ENCODE data around the gene DPP6.

DPP6 gene

DNA sequence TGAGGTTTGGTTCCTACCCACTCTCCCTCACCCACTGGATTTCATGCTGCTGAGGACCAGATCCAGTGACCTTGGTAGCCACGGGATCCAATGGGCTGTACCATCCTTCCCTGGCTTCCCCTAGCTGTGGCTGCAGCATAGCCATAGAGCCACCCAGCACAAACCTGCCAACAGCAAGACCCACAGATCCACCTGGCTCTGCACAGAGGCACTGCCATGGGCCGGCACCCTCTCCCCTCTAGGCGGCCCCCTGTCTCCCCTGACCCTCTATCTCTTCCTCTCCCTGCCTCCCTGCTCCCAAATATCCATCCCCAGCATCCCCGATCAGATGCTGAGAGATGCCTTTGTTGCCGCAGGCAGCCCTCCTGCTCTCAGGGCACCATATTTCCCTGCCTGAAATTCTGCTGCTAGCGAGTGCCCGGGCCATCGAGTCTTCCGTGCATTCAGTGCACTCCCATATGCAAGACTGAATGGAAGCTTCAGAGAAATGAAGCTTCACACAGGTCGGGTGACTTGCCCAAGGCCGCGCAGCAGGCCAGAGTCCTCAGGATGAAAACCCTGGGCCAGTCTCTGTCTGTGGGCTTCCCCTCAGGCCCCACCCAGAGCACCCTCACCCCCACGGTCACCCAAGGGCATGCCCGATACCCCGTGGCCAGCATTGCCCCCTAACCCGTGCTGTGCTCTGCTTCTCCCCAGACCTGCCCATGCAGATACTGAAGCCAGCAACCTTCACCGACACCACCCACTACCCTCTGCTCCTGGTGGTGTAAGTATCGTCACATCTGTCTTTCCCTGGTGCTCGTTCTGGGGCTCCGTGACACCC lies 819.9 kb downstream of the DPP6 start:
- DNase-seq: no peak

DNA sequence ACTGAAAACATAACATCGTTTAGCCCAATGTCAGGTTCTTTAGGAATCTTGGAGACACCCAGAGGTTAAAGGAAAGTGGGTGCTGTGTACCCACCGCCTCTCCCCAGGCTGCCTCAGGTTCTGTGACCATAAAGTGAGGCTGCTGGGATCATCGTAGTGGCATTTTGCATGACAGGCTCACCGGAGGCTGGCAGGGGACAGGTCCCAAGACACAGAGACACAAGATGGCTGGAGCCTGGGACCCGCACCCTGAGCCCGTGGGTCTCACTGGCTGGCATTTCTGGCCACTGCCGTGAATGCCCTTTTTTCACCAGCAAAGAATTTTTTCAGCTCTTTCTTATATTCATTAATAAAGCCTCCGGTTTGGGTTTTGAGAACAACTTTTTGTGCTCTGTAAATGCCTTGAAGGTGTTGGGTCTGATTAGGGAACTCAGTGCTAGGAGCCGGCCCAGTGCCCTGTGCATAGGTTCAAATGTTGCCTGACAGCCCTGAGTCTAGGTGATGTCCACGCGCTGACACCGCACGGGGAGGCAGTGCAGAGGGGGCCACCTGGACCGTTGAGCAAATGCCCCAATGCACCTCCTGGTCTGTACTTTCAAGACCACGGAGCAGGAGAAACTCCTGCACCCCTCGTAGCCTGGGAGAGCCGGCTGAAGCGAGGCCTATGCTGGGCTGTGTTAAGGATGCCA lies 820.8 kb downstream of the DPP6 start:
- no peak for DNase-seq

DNA sequence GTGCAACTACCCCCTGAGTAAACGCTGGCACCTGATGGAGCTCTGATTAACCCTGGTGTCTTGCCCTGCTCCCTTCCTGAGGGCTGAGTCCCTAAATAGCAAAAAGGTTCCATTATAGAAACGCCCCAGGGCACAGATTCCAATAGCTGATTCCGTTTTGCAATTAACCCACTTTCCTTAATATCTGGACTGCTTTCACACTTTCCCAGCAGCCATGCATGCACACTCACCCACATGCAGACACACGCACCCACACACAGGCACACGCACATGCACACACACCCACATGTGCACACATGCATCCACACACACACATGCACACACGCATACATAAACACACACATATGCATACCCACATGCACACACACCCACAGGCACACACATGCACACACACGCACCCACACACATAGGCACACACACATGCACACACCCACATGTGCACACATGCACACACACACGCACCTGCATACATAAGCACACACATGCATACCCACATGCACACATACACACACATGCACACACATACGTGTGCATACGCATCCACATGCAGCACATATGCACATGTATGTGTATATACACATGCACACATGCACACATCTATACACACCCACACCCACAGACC lies 821.4 kb downstream of the DPP6 start:
- DNase-seq: no peak

- no peak for DNase-seq
Measured at GRCh38 chr7:154874409-154875113, 822.4 kb downstream of the DPP6 start.

- DNase-seq: no peak
Measured at GRCh38 chr7:154875297-154875696, 823.1 kb downstream of the DPP6 start.

GRCh38 chr7:154876516-154876915 lies 824.3 kb downstream of the DPP6 start:
- no peak for DNase-seq

DNA sequence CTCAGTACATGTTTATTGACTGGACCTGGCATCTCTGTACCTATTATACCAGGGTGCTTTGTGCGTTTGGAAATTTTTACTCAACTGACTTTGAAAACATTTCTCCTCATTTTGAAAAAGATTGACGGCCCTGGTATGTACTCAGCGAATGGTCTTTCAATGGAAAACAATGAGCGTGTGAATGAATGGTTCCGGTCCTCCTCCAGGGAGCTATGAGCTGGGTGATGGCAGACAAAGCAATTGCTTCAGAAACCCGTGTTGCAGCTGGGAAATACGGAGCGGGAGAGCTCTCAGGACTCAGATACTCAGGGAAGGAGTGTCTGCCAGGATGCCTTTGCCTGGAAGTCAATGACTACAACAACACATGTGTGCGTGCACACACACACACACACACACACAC lies 824.8 kb downstream of the DPP6 start:
- DNase-seq: no peak

- DNase-seq: no peak
Measured at GRCh38 chr7:154879629-154880028, 827.4 kb downstream of the DPP6 start.

- no peak for DNase-seq
Measured at GRCh38 chr7:154880513-154880912, 828.3 kb downstream of the DPP6 start.

- no peak for DNase-seq
Measured at GRCh38 chr7:154881026-154881425, 828.8 kb downstream of the DPP6 start.

DNA sequence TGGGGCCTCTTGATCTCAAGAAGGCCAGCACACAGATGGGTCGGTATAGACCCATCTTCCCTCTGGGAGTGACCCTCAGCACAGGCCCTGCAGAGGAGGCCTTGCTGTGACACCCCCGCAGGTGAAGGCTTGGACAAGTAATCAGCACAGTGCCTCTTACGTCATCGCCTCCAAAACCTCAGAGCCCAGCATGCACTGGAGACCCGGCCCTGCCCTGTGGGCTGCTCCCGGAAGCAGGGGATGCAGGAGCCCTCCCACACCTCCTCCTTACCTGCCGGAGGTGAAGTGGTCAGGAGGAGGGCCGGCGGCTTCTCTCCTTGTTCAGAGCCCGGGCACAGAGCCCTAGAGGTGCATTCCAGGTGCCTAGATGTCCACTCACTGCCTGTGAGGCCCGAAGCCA lies 829.3 kb downstream of the DPP6 start:
- no peak for DNase-seq

DNA sequence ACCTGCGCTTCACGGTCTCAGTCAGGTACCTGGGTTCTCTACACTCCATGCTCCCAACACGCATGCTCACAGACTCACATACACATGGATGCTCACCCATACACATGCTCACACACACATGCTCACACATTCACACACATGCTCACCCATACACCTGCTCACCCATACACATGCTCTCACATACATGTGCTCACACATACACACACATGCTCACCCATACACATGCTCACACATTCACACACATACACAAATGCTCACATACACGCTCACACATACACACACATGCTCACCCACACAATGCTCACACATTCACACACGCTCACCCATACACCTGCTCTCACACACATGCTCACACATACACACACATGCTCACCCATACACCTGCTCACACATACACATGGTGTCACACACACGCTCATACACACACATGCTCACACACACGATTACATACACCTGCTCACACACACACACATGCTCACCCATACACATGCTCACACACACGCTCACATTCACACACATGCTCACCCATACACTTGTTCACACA lies 830.8 kb downstream of the DPP6 start:
- no peak for DNase-seq

DNA sequence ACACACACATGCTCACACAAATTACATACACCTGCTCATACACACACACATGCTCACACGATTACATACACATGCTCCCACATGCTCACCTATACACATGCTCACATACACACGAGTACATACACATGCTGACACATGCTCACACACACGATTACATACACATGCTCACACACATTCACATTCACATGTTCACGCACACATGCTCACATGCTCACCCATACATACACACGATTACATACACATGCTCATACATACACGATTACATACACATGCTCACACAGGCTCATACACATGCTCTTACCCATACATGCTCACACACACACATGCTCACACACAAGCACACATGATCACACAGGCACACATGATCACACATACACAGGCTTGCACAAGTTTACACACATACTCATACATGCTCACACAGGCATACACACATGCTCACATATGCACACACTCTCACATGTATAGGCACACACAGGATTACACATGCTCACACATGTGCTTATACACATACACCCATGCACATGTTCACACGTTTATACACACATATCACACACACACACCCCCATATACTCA lies 832.2 kb downstream of the DPP6 start:
- no peak for DNase-seq

- no peak for DNase-seq
Measured at GRCh38 chr7:154886591-154886990, 834.4 kb downstream of the DPP6 start.

GRCh38 chr7:154888690-154889089 lies 836.5 kb downstream of the DPP6 start:
- DNase-seq: no peak

GRCh38 chr7:154892459-154892858 lies 840.3 kb downstream of the DPP6 start:
- no peak for DNase-seq

GRCh38 chr7:154896076-154896475 lies 843.9 kb downstream of the DPP6 start:
- no peak for DNase-seq

DNA sequence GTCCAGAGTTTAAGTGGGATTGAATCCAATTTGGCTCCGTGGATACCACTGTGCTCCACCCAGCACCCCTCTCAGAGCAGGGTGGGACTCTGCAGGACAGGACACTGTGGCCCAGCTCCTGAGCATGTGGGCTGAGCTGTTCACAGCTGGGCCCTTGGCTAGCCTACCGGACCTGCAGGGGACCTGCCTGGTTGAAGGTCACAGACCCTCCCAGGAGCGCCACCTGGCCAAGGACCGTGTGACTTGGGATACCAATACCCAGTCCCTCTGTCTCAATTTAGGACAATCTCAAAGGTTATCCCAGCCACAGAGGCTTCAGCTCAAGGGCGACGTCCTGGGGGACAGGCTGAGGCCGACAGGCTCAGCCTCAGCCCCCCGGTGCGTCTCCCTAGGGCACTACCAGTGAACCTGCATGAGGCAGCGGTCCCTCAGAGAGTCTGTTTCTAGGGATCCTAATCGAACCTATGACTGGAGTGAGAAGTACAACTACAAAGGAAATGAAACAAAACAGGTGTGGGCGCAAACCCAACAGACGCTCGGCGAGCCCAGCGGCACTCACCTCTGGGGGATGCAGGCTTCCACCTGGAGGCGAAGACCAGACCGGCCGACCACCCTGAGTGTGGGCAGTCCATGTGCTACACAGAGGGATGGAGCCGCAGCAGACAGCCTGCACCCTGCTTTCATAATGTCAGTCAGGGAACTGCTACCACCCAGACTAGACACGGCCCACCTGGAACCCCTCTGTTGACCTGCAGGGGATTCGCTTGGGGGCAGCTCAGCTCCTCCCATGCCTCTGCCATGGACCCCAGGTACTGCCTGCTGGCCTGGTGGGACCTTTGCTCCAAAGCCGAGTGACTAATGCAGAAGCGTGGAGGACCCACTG lies 847.0 kb downstream of the DPP6 start:
- no peak for DNase-seq

DNA sequence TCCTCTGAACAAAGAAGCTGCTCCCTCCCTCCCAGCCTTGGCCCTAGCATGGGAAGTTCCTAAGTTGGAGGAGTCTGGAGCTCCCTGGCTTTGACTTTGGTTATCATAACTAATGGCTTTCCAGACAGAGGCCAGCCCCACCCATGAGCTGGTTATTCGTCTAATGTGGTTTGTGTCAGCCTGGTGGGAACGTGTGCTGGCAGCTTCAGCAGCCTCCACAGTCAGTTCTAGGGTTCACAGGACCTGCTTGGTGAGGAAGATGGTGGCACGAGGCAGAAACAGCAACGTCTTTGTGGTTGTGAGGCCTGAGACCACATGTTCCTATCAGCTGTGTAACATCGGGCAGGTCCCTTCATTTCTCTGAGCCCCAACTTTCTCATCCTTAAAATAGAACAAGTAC lies 847.7 kb downstream of the DPP6 start:
- DNase-seq: no peak

- no peak for DNase-seq
Measured at GRCh38 chr7:154902600-154903082, 850.4 kb downstream of the DPP6 start.

GRCh38 chr7:154903083-154903731 lies 851.0 kb downstream of the DPP6 start:
- DNase-seq: no peak
